ENCODE data around the gene FHOD3. TPM values are rescaled to one million over a fixed set of nuclear protein-coding genes. Genes with fewer than 3 reads are reported as not detected.

FHOD3 gene
- polyA plus RNA-seq, 2 of the 4 experiments (the other 2 are of a cell fraction) = 2.5 to 3.6 TPM

DNA sequence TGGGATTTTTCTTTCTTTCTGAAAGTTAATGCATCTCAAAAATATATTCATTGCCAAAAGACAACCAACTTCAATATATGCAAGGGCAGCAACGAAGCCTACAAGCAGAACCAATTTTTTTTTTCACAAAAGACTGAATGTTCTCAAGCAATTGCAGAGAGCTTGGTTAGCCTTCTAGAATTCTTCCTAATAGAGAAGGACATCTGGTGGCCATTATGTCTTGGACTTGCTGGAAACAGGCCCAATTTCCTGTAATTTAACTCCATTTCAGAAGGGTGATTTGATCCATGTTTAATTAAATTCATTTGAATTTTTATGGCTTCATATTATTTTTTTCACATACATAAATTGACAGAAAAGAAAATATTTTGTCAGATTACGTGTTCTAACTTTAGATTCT is 323.3 kb downstream of the FHOD3 start:
- H3K9me3 ChIP-seq = no peaks in the 10 kb centered on the region
- H3K4me1 ChIP-seq = no peaks in the 10 kb centered on the region
- TF ChIP-seq NFE2L2 (conservative IDR thresholded peaks at IDR 0.05; ENCODE audit: low read length) = no peak
- CTCF ChIA-PET = interaction anchor here (0.7 to 1.4 kb wide), 2 partner anchors 128 to 525 kb away, joined by 3 read pairs; no protein-coding TSS in a partner anchor
- H3K4me2 ChIP-seq = no peak overlapping the region
- no peak for DNase-seq (ENCODE audit: low read depth in 1 of 2, low spot score in 1 of 2)
- no peak overlapping the region for H3K27ac ChIP-seq
- WGBS (ENCODE audit: missing lambda C conversion rate) = 17% methylated on average over 2 of the region's 2 CpGs
- H3K4me3 ChIP-seq = no peak overlapping the region
- POLR2A ChIA-PET = no interaction called here
- no peak for ATAC-seq
- no peak for FAIRE-seq

DNA sequence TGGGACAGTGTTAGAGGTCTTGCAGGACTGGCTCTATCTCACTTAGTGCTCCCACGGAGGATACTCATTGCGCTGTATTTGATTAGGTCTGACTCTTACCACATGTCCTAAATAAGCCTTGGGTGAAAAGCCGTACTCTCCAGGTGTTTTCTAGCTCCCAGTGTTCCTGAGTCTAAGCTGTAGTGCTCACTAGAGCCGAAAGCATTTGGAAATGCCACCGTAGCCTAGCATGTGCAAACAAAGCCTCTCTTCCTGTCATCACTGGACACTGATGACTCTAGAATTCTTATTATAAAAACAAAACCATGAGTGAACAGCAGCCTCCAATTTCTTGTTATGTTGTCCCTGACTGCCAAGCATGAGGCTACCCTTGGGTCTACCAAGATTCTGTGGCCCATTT is 325.1 kb downstream of the FHOD3 start:
- no peak overlapping the region for H3K4me3 ChIP-seq
- no peak overlapping the region for H3K4me2 ChIP-seq
- POLR2A ChIA-PET = no interaction called here
- 65% methylated on average over 5 of the region's 5 CpGs for WGBS (ENCODE audit: missing lambda C conversion rate)
- H3K27ac ChIP-seq = no peak overlapping the region
- ATAC-seq (no peak), FAIRE-seq (no peak), DNase-seq (ENCODE audit: low read depth in 1 of 2, low spot score in 1 of 2) (no peak)
- no peaks in the 10 kb centered on the region for H3K4me1 ChIP-seq
- TF ChIP-seq RAD21 (conservative IDR thresholded peaks at IDR 0.05 in 1 of 2, IDR thresholded peaks at IDR 0.05 in 1 of 2) = no peak
- no peak for TF ChIP-seq NR3C1 (IDR thresholded peaks at IDR 0.05)
- TF ChIP-seq MAZ (IDR thresholded peaks at IDR 0.05; ENCODE audit: borderline replicate concordance, low read depth, low read length) = no peak
- TF ChIP-seq RCOR1 (IDR thresholded peaks at IDR 0.05; ENCODE audit: low read depth, low read length) = no peak
- TF ChIP-seq, protein P1, sequence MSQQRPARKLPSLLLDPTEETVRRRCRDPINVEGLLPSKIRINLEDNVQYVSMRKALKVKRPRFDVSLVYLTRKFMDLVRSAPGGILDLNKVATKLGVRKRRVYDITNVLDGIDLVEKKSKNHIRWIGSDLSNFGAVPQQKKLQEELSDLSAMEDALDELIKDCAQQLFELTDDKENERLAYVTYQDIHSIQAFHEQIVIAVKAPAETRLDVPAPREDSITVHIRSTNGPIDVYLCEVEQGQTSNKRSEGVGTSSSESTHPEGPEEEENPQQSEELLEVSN (IDR thresholded peaks at IDR 0.05; ENCODE audit: borderline replicate concordance, low read depth) = no peak
- TF ChIP-seq CEBPB (IDR thresholded peaks at IDR 0.05) = no peak
- TF ChIP-seq TFCP2L1 (CRISPR knock-in tag; IDR thresholded peaks at IDR 0.05) = no peak
- TF ChIP-seq ZC3H11A (IDR thresholded peaks at IDR 0.05) = no peak
- TF ChIP-seq, protein P2, sequence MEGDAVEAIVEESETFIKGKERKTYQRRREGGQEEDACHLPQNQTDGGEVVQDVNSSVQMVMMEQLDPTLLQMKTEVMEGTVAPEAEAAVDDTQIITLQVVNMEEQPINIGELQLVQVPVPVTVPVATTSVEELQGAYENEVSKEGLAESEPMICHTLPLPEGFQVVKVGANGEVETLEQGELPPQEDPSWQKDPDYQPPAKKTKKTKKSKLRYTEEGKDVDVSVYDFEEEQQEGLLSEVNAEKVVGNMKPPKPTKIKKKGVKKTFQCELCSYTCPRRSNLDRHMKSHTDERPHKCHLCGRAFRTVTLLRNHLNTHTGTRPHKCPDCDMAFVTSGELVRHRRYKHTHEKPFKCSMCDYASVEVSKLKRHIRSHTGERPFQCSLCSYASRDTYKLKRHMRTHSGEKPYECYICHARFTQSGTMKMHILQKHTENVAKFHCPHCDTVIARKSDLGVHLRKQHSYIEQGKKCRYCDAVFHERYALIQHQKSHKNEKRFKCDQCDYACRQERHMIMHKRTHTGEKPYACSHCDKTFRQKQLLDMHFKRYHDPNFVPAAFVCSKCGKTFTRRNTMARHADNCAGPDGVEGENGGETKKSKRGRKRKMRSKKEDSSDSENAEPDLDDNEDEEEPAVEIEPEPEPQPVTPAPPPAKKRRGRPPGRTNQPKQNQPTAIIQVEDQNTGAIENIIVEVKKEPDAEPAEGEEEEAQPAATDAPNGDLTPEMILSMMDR (IDR thresholded peaks at IDR 0.05) = no peak
- TF ChIP-seq MAFK (IDR thresholded peaks at IDR 0.05; ENCODE audit: partially characterized antibody) = no peak
- no peak for TF ChIP-seq ZFP36 (IDR thresholded peaks at IDR 0.05; ENCODE audit: borderline replicate concordance, partially characterized antibody)
- TF ChIP-seq, protein P3, sequence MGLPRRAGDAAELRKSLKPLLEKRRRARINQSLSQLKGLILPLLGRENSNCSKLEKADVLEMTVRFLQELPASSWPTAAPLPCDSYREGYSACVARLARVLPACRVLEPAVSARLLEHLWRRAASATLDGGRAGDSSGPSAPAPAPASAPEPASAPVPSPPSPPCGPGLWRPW (IDR thresholded peaks at IDR 0.05) = no peak
- TF ChIP-seq CHD4 (IDR thresholded peaks at IDR 0.05; ENCODE audit: borderline replicate concordance) = no peak
- TF ChIP-seq ZNF302 (CRISPR knock-in tag; IDR thresholded peaks at IDR 0.05) = no peak
- TF ChIP-seq EHMT2 (IDR thresholded peaks at IDR 0.05; ENCODE audit: low read depth) = no peak
- no peak for TF ChIP-seq RNF2 (IDR thresholded peaks at IDR 0.05; ENCODE audit: borderline replicate concordance, low read depth)
- TF ChIP-seq MYC (IDR thresholded peaks at IDR 0.05; ENCODE audit: borderline replicate concordance, low read length) = no peak
- TF ChIP-seq EP300 (IDR thresholded peaks at IDR 0.05) = no peak
- TF ChIP-seq, protein P4, sequence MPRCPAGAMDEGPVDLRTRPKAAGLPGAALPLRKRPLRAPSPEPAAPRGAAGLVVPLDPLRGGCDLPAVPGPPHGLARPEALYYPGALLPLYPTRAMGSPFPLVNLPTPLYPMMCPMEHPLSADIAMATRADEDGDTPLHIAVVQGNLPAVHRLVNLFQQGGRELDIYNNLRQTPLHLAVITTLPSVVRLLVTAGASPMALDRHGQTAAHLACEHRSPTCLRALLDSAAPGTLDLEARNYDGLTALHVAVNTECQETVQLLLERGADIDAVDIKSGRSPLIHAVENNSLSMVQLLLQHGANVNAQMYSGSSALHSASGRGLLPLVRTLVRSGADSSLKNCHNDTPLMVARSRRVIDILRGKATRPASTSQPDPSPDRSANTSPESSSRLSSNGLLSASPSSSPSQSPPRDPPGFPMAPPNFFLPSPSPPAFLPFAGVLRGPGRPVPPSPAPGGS (IDR thresholded peaks at IDR 0.05) = no peak
- H3K9me3 ChIP-seq = no peaks in the 10 kb centered on the region
- CTCF ChIA-PET = no interaction called here

DNA sequence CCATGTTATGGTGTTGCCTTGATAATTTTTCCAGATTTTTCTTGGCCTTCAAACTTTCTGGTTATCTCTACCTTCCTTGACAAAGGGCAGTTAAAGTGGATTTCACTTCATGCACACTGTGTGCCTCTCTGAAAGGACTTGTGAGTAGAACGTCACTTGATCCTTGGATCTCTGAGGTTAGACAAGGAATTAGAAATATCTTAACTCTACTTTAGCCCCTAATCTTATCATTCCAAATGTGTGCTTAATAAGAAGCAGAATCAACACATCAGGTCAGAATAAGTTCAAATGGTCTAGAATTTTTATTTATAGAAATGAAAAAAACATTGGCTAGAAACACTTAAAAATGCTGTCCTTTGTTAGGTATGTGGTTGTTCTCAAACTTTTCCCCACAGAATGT is 325.6 kb downstream of the FHOD3 start:
- Histone ChIP-seq H3K27ac (no peak overlapping the region), H3K9me3 (no peaks in the 10 kb centered on the region), H3K4me2 (no peak overlapping the region), H3K4me1 (no peaks in the 10 kb centered on the region), H3K4me3 (no peak overlapping the region)
- DNase-seq (ENCODE audit: low read depth in 1 of 2, low spot score in 1 of 2) (no peak), FAIRE-seq (no peak), ATAC-seq (no peak)
- POLR2A ChIA-PET = no interaction called here
- 38% methylated on average over 1 of the region's 1 CpG for WGBS (ENCODE audit: missing lambda C conversion rate)
- TF ChIP-seq ZSCAN20 (CRISPR knock-in tag; IDR thresholded peaks at IDR 0.05) (no peak), JUNB (IDR thresholded peaks at IDR 0.05) (no peak)
- CTCF ChIA-PET = no interaction called here
